Esophagus (tissue), 2 donors: ENCODE data around the gene ATF3. TPM values are rescaled to one million over a fixed set of nuclear protein-coding genes. Genes with fewer than 3 reads are reported as not detected.

Experiments used
- H3K27ac ChIP-seq, 2 donors: one replicate each; pipeline ENCODE4 v1.5.1; 2013; ENCODE audit warnings: low read depth in 2 of 2, mild to moderate bottlenecking in 2 of 2, inconsistent platforms in 1 of 2, low read length in 1 of 2, moderate library complexity in 1 of 2
- H3K27me3 ChIP-seq, 2 donors: one replicate each; pipeline ENCODE4 v1.6.1; 2013; ENCODE audit warnings: low read length in 2 of 2, control low read depth in 1 of 2, mild to moderate bottlenecking in 1 of 2; ENCODE audit not compliant: insufficient read depth in 2 of 2, control insufficient read depth in 1 of 2
- H3K36me3 ChIP-seq, 2 donors: one replicate each; pipeline ENCODE4 v1.6.1; 2013; ENCODE audit warnings: low read length in 1 of 2; ENCODE audit not compliant: control insufficient read depth in 2 of 2, insufficient read depth in 2 of 2
- H3K4me1 ChIP-seq, 2 donors: one replicate each; pipeline ENCODE4 v1.6.1; 2013; ENCODE audit warnings: low read length in 1 of 2; ENCODE audit not compliant: control insufficient read depth in 2 of 2, insufficient read depth in 2 of 2
- H3K4me3 ChIP-seq, 2 donors: one replicate each; pipeline ENCODE4 v1.5.1; 2013; ENCODE audit warnings: low read length in 2 of 2, mild to moderate bottlenecking in 2 of 2, low read depth in 1 of 2, moderate library complexity in 1 of 2
- H3K9me3 ChIP-seq, 2 donors: one replicate each; pipeline ENCODE4 v1.6.1; 2013; ENCODE audit warnings: mild to moderate bottlenecking in 2 of 2, low read depth in 1 of 2, low read length in 1 of 2, moderate library complexity in 1 of 2; ENCODE audit not compliant: control insufficient read depth in 2 of 2, insufficient read depth in 1 of 2
- WGBS, 2 donors: extraction: QIAGEN DNeasy Blood & Tissue Kit; methylation state at CpG; one replicate each; pipeline ENCODE4 v1.1.7; 2013; 5-methylcytosine and 5-hydroxymethylcytosine counted together
- polyA plus RNA-seq, 2 donors: library from polyadenylated mRNA; stranded (reverse); fragments of 200-250 nt; gene quantifications; one replicate each; pipeline ENCODE4 v1.2.3, GENCODE V29; 2013
- donor health status: healthy with polysubstance abuse.
- donor health status: Bipolar disorder and iron deficiency.

Gene ATF3
- polyA plus RNA-seq, 2 donors, result 4.7 to 9.2 TPM

DNA sequence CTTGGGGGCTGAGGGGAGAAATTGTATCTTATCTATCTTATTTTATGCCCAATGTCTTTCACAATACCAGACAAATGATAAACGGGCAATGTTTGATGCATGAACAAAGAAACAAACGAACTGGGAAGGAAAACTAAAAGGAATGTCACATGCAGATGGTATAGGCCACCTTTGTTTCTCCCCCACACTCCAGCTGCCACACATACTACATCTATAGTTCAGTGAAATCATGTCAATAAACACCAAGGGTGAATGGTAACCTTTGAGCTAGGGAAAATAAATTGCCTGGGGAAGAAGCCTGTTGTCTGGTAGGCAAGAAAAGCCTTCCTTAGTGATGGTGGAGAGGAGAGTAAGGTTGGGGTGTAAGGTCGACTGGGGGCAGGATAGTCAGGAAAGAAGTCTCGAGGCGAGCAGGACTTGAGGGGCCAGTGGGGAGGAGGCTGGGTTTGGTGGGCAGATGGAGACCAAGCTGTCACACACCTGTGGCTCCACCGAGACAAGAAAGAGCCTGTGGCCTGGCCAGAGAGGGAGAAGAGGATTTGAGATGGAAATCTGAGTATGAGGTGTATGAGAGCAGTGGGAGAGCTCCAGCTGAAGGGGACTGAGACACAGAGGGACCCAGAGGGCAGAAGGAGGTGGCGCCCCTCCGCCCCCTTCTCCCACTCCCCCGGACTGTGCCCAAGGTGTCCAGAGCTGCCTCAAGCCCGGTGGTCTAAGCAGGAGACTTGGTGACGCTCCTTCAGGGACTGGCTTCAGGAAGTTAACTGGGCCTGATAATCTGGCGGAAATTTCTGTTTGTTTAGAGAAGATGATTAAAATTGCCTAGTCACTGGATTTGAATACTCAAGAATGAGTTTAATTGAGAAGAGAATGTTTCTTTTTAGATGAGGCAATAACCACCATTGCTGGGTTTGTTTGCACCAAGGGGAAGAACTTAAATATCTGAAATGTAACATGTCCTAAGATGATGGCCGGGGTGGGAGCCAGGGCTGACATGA, 37.3 kb downstream of the ATF3 start:
- H3K27me3 ChIP-seq, result no peaks in the 10 kb centered on the region
- no peaks in the 10 kb centered on the region for H3K36me3 ChIP-seq
- H3K4me1 ChIP-seq, result no peaks in the 10 kb centered on the region
- H3K4me3 ChIP-seq, result no peak overlapping the region
- no peak overlapping the region for H3K27ac ChIP-seq
- H3K9me3 ChIP-seq, result no peaks in the 10 kb centered on the region
- 81 to 84% methylated on average over 13 of the region's 13 CpGs for WGBS, 2 donors

DNA sequence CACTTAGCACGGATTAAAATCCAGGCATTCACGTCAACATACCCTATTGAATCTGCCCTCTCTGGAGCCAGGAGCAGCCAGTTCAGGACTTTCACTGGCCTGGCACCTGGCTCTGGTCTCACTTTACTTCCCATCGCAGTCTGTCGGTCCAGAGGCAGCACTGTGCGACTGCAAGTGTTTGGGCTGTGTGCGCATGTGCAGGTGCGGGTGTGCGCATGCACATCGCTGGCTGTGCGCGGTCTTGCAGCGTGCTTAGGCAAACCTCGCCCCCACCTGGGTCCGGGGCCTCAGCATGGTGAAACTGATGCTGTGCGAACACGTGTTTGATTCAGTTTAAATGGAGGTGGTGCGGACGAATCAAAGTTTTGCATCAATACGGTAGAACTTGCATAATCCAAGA, 38.0 kb downstream of the ATF3 start:
- H3K9me3 ChIP-seq, result no peaks in the 10 kb centered on the region
- 90 to 91% methylated on average over 19 of the region's 19 CpGs for WGBS, 2 donors

DNA sequence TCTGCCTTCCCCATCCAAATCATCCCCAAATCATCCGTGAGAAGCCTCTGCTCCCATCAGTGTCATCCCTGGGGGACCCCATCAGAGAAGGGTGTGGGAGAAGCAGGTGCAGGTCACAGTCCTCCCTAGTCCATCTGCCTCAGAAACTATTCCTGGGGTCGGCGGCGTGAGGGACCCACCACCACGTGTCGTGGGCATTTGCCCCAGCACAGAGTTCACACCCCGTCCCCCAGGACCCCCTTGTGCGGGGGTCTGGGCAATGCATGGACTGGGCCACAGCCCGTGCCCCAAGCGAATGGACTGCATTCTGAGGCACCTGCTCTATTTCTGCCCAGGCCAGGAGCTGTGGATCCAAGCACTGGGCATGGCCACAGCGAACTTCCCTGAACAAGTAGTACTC, 38.4 kb downstream of the ATF3 start:
- Histone ChIP-seq H3K27ac (no peak overlapping the region), H3K4me1 (no peaks in the 10 kb centered on the region), H3K36me3 (no peaks in the 10 kb centered on the region), H3K9me3 (no peaks in the 10 kb centered on the region), H3K4me3 (no peak overlapping the region), H3K27me3 (no peaks in the 10 kb centered on the region)
- WGBS, 2 donors, result 92 to 95% methylated on average over 11 of the region's 11 CpGs

More for the DNA sequence above, 38.0 kb downstream of the ATF3 start:
- Histone ChIP-seq H3K36me3 (no peaks in the 10 kb centered on the region), H3K4me1 (no peaks in the 10 kb centered on the region), H3K4me3 (no peak overlapping the region), H3K27me3 (no peaks in the 10 kb centered on the region), H3K27ac (no peak overlapping the region)

DNA sequence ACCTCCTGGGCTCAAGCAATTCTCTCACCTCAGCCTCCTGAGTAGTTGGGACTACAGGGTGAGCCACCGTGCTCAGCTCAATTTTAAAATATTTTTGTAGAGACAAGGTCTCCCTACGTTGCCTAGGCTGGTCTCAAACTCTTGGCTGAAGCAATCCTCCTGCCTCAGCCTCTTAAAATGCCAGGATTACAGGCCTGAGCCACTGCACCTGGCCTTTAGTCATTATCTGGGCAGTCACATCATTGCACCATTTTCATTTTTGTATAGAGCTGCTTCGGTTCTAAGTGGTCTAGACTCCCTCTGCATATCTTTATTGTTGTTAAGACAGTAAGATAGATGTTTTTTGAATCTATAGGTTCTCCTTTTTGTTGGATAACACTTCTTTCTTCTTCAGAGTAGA, 39.9 kb downstream of the ATF3 start:
- H3K36me3 ChIP-seq, result no peaks in the 10 kb centered on the region
- H3K27ac ChIP-seq, result no peak overlapping the region
- no peak overlapping the region for H3K4me3 ChIP-seq
- no peaks in the 10 kb centered on the region for H3K27me3 ChIP-seq
- 78 to 80% methylated on average over 3 of the region's 3 CpGs for WGBS, 2 donors
- no peaks in the 10 kb centered on the region for H3K9me3 ChIP-seq
- H3K4me1 ChIP-seq, result no peaks in the 10 kb centered on the region

DNA sequence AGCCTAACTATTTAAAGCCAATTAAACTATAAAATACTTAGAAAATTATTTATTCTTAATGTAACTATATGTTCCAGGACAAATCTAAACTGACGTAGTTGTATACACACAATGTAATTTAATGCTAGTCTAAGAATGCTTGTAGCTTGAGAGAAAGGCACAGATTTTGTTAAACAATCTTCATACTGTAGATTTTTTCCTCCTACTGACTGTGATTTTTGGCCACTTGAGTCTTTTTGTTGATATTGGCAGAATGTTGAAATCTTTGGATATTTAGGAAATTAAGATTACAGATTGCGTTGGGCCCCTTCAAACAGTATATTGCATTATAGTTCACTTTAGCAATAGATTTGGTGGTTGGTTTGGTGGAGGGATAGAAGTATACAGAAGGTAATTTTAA, 40.5 kb downstream of the ATF3 start:
- WGBS, 2 donors, result 81 to 83% methylated on average over 2 of the region's 2 CpGs
- Histone ChIP-seq H3K4me3 (no peak overlapping the region), H3K9me3 (no peaks in the 10 kb centered on the region), H3K4me1 (no peaks in the 10 kb centered on the region), H3K27ac (no peak overlapping the region), H3K27me3 (no peaks in the 10 kb centered on the region), H3K36me3 (no peaks in the 10 kb centered on the region)

DNA sequence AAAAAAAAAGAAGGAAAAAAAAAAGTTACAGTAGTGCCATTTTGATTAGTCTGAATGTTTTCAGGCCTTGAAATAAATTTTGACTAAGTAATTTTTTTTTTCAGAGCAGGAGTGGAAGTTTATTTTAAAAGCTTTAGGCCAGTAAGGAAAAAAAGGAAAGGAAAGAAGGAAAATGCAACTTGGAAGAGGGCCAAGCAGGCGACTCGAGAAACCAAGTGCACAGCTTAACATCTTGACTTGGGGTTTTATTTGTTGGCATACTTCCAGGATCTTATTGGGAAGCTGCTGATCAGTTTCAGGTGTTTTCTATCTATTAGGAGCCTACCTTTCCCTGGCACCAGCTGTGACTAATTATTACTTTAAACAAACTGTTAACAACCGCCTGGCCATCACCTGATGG, 41.7 kb downstream of the ATF3 start:
- Histone ChIP-seq H3K27ac (no peak overlapping the region), H3K9me3 (no peaks in the 10 kb centered on the region), H3K36me3 (no peaks in the 10 kb centered on the region), H3K4me3 (no peak overlapping the region), H3K4me1 (no peaks in the 10 kb centered on the region), H3K27me3 (no peaks in the 10 kb centered on the region)
- 18 to 37% methylated on average over 3 of the region's 3 CpGs for WGBS, 2 donors

DNA sequence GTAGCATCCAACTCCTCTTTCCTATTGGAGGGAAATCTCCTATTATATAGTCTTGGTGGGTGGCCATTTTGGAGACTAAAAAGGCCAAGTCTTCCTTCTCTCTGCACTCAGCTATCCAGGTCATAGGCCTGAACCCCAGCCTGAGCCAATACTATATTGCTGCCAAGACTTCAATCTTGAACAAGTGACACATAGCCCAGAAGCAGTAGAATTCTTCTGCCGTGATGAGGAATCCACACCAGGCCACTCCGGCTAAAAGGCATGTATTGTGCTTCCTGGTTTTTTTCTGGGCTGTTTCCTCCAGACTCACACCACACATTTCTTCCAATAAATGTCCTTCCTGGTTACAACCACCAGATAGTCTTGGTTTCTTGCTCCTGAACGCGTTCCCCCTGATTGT, 43.0 kb downstream of the ATF3 start:
- Histone ChIP-seq H3K36me3 (no peaks in the 10 kb centered on the region), H3K4me3 (no peak overlapping the region), H3K27me3 (no peaks in the 10 kb centered on the region), H3K4me1 (no peaks in the 10 kb centered on the region), H3K9me3 (no peaks in the 10 kb centered on the region), H3K27ac (no peak overlapping the region)
- 73 to 91% methylated on average over 4 of the region's 4 CpGs for WGBS, 2 donors

DNA sequence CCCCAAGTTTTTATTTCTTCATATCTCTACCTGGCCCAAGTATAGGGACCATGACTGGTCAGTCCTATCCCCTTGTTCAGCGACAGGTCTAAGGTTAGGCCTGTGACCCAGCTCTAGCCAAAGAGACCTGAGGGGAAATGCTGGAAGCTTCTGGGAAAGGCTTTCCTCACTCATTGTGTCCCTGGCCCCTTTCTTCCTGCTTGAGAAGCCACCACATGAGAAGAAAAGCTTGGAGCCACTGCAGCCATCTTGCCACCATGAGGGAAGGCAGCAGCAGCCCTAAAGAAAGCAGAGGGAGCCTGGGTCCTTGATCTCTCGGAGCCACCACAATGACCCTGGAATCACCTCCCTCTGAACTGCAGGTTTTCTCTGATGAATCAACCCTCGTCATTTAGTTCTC, 43.4 kb downstream of the ATF3 start:
- H3K27me3 ChIP-seq, result no peaks in the 10 kb centered on the region
- H3K36me3 ChIP-seq, result no peaks in the 10 kb centered on the region
- no peaks in the 10 kb centered on the region for H3K9me3 ChIP-seq
- WGBS, 2 donors, result 95 to 97% methylated on average over 3 of the region's 3 CpGs
- no peaks in the 10 kb centered on the region for H3K4me1 ChIP-seq
- H3K27ac ChIP-seq, result no peak overlapping the region
- H3K4me3 ChIP-seq, result no peak overlapping the region

DNA sequence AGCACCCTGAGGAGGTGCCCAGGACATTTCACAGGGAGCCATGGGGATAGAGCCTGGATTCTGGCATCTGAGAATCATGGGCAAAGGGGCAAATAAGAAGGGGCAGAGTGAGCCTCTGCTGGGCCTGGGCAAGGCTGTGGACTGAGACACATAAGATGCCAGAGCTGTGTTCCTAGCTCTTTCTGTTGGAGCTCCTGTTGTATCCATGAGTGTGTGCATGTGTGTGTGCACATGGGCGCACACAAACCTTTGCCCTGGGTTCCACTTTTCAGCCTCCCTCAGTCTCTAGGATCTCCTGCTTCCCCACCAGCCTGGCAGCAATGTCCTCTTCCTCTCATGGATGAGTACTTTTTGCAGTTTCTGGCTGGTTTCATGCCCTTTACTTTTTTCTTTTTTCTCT, 44.0 kb downstream of the ATF3 start:
- 93 to 100% methylated on average over 1 of the region's 1 CpG for WGBS, 2 donors
- Histone ChIP-seq H3K4me3 (no peak overlapping the region), H3K27me3 (no peaks in the 10 kb centered on the region), H3K9me3 (no peaks in the 10 kb centered on the region), H3K27ac (no peak overlapping the region), H3K4me1 (no peaks in the 10 kb centered on the region), H3K36me3 (no peaks in the 10 kb centered on the region)
